ENCODE measurements around the gene F2RL1.
"Not testable (repeated sequence)": the region's sequence is repeated elsewhere in the genome, so short reads cannot be mapped to it uniquely, and the experiment has no call there.

Gene F2RL1

DNA sequence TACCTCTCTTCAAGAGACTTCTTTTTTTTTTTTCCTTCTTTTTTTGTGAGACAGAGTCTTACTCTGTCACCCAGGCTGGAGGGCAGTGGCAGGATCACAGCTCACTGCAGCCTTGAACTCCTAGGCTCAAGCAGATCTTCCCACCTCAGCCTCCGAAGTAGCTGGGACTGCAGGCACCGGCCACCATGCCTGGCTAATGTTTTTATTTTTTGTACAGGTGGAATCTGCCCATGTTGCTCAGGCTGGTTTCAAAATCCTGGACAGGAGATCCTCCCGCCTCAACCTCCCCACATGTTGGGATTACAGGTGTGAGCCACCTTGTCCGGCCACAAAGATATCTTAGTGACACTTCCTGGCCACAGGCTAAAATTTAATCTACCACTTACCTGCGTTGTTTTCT is 42.9 kb upstream of the F2RL1 start:
- TF ChIP-seq SPI1 (IDR thresholded peaks at IDR 0.05; ENCODE audit: borderline replicate concordance, low read depth), result no peak
- TF ChIP-seq GABPA (IDR thresholded peaks at IDR 0.05; ENCODE audit: low read depth), result no peak
- TF ChIP-seq, protein P1, sequence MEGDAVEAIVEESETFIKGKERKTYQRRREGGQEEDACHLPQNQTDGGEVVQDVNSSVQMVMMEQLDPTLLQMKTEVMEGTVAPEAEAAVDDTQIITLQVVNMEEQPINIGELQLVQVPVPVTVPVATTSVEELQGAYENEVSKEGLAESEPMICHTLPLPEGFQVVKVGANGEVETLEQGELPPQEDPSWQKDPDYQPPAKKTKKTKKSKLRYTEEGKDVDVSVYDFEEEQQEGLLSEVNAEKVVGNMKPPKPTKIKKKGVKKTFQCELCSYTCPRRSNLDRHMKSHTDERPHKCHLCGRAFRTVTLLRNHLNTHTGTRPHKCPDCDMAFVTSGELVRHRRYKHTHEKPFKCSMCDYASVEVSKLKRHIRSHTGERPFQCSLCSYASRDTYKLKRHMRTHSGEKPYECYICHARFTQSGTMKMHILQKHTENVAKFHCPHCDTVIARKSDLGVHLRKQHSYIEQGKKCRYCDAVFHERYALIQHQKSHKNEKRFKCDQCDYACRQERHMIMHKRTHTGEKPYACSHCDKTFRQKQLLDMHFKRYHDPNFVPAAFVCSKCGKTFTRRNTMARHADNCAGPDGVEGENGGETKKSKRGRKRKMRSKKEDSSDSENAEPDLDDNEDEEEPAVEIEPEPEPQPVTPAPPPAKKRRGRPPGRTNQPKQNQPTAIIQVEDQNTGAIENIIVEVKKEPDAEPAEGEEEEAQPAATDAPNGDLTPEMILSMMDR (IDR thresholded peaks at IDR 0.05; ENCODE audit: insufficient read depth, low read length), result no peak
- TF ChIP-seq POLR2AphosphoS5 (IDR thresholded peaks at IDR 0.05; ENCODE audit: low read depth), result no peak
- TF ChIP-seq, protein P2, sequence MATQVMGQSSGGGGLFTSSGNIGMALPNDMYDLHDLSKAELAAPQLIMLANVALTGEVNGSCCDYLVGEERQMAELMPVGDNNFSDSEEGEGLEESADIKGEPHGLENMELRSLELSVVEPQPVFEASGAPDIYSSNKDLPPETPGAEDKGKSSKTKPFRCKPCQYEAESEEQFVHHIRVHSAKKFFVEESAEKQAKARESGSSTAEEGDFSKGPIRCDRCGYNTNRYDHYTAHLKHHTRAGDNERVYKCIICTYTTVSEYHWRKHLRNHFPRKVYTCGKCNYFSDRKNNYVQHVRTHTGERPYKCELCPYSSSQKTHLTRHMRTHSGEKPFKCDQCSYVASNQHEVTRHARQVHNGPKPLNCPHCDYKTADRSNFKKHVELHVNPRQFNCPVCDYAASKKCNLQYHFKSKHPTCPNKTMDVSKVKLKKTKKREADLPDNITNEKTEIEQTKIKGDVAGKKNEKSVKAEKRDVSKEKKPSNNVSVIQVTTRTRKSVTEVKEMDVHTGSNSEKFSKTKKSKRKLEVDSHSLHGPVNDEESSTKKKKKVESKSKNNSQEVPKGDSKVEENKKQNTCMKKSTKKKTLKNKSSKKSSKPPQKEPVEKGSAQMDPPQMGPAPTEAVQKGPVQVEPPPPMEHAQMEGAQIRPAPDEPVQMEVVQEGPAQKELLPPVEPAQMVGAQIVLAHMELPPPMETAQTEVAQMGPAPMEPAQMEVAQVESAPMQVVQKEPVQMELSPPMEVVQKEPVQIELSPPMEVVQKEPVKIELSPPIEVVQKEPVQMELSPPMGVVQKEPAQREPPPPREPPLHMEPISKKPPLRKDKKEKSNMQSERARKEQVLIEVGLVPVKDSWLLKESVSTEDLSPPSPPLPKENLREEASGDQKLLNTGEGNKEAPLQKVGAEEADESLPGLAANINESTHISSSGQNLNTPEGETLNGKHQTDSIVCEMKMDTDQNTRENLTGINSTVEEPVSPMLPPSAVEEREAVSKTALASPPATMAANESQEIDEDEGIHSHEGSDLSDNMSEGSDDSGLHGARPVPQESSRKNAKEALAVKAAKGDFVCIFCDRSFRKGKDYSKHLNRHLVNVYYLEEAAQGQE (IDR thresholded peaks at IDR 0.05; ENCODE audit: insufficient replicate concordance, low read depth), result no peak
- Histone ChIP-seq H3K4me3 (replicated peaks; ENCODE audit: insufficient read depth, low read length) (no peak overlapping the region), H3K27ac (replicated peaks) (no peak overlapping the region), H3K27me3 (ENCODE audit: insufficient read depth, poor library complexity, severe bottlenecking) (no peaks in the 10 kb centered on the region)
- no peak for DNase-seq (ENCODE audit: low read depth in 1 of 2, low spot score in 1 of 2)

DNA sequence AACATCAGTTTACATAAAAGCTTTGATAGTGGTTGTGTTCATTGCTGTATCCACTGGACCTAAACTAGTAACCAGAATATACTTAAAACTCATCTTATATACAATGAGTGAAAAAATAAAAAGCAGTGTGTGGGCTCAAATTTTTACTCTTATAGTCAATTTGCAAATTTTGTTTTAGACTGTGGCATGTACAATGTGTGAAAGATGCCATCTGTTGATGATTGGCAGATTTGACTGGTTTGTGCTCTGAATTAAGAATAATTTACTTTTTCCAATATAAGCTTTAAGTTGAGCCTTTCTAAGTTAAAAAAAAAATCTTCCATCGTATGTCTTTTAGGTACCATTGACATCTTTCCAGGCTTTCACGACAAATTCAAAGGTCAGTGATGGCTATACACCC is 42.4 kb upstream of the F2RL1 start:
- Histone ChIP-seq H3K27me3 (ENCODE audit: insufficient read depth, poor library complexity, severe bottlenecking) (no peaks in the 10 kb centered on the region), H3K27ac (replicated peaks) (no peak overlapping the region), H3K4me3 (replicated peaks; ENCODE audit: insufficient read depth, low read length) (no peak overlapping the region)
- no peak for DNase-seq (ENCODE audit: low read depth in 1 of 2, low spot score in 1 of 2)
- TF ChIP-seq, protein P2 (IDR thresholded peaks at IDR 0.05; ENCODE audit: insufficient replicate concordance, low read depth), result no peak
- TF ChIP-seq SPI1 (IDR thresholded peaks at IDR 0.05; ENCODE audit: borderline replicate concordance, low read depth), result no peak
- TF ChIP-seq, protein P1 (IDR thresholded peaks at IDR 0.05; ENCODE audit: insufficient read depth, low read length), result no peak
- no peak for TF ChIP-seq POLR2AphosphoS5 (IDR thresholded peaks at IDR 0.05; ENCODE audit: low read depth)
- no peak for TF ChIP-seq GABPA (IDR thresholded peaks at IDR 0.05; ENCODE audit: low read depth)

DNA sequence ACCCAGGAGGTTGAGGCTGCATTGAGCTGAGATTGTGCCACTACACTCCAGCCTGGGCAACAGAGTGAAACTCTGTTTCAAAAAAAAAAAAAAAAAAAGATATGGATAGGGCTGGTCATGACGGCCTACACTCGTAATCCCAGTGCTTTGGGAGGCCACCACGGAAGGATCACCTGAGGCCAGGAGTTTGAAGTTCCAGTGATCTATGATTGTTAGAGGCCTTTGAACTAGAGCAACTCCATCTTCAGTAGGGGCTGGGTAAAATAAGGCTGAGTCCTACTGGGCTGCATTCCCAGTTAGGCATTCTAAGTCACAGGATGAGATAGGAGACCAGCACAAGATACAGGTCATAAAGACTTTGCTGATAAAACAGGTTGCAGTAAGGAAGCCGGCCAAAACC is 38.2 kb upstream of the F2RL1 start:
- H3K4me3 ChIP-seq (replicated peaks; ENCODE audit: insufficient read depth, low read length); H3K27me3 ChIP-seq (ENCODE audit: insufficient read depth, poor library complexity, severe bottlenecking); DNase-seq (ENCODE audit: low read depth in 1 of 2, low spot score in 1 of 2); H3K27ac ChIP-seq (replicated peaks): not testable (repeated sequence)

DNA sequence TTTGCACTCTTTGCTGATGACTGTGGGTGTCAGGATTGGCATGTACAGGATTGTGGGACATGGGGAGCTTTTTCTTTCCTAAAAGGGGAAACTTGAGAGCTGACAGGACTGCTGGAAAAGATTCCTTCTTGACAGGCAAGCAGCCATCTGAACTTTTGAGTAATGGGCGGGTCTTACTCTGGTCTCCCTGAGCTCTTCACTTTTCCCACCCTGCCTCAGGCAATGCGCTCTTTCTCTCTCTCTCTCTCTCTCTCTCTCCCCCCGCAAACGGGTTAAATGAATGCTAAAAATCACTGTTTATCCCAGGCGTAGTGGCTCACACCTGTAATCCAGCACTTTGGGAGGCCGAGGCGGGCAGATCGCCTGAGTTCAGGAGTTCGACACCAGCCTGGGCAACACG is 37.1 kb upstream of the F2RL1 start:
- TF ChIP-seq, protein P2 (IDR thresholded peaks at IDR 0.05; ENCODE audit: insufficient replicate concordance, low read depth), result no peak
- no peak for DNase-seq (ENCODE audit: low read depth in 1 of 2, low spot score in 1 of 2)

More for the DNA sequence above, 37.1 kb upstream of the F2RL1 start:
- no peaks in the 10 kb centered on the region for H3K27me3 ChIP-seq (ENCODE audit: insufficient read depth, poor library complexity, severe bottlenecking)
- no peak overlapping the region for H3K27ac ChIP-seq (replicated peaks)
- H3K4me3 ChIP-seq (replicated peaks; ENCODE audit: insufficient read depth, low read length), result no peak overlapping the region

Data from HL-60 (cell line).